Measurements from ENCODE around the gene TRIM58. TPM values are rescaled to one million over a fixed set of nuclear protein-coding genes. Genes with fewer than 3 reads are reported as not detected.

The TRIM58 gene
- total and polyA plus RNA-seq, 2 donors (not counting 1 experiment from before 2014, with no cell fraction given) = 0.50 to 3.5 TPM

DNA sequence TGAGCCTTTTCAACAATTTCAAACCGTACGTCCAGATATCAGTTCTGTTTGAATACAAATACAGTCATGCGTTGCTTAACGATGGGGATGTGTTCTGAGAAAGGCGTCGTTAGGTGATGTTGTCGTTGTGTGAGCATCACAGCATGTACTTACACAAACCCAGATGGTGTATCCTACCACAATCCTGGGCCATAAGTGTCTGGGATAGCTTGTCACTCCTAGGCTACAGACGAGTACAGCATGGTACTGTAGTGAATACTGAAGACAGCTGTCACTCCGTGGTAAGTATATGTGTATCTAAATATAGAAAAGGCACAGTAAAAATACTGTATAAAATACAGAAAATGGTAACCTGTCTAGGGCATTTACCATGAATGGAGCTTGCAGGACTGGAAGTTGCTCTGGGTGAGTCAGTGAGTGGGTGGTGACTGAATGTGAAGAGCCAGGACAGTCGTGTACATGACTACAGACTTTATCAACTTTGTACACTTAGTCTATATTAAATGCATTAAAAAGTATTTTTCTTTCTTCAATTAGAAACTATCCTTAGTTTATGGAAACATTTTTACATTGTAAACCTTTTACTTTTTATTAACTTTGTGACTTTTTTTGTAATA lies 27.9 kb downstream of the TRIM58 start:
- H3K9ac ChIP-seq (ENCODE audit: insufficient read depth, low read length) = no peak overlapping the region
- H2AFZ ChIP-seq (ENCODE audit: low read length) = no peak overlapping the region
- no peak overlapping the region for H3K27ac ChIP-seq (ENCODE audit: insufficient read depth, low read length)
- no peaks in the 10 kb centered on the region for H3K4me1 ChIP-seq (ENCODE audit: control insufficient read depth, extremely low read depth, insufficient read depth, low read length)
- H4K20me1 ChIP-seq (ENCODE audit: control insufficient read depth, extremely low read depth, insufficient read depth, low read length) = no peaks in the 10 kb centered on the region
- no peak for DNase-seq (ENCODE audit: low read depth in 2 of 2)
- TF ChIP-seq EZH2 (IDR thresholded peaks at IDR 0.05; ENCODE audit: low read length, missing control alignments) (no peak), CTCF (conservative IDR thresholded peaks at IDR 0.05 in 1 of 2, IDR thresholded peaks at IDR 0.05 in 1 of 2; ENCODE audit: low read depth in 1 of 2, low read length in 2 of 2) (no peak)
- H3K9me3 ChIP-seq (ENCODE audit: control insufficient read depth, insufficient read depth, low read depth, low read length) = no peaks in the 10 kb centered on the region
- H3K27me3 ChIP-seq (ENCODE audit: control insufficient read depth, insufficient read depth, low read length) = no peaks in the 10 kb centered on the region
- H3K4me2 ChIP-seq (ENCODE audit: extremely low read depth, insufficient read depth, low read length) = no peak overlapping the region
- H3K4me3 ChIP-seq (replicated peaks in 1 of 4; ENCODE audit: control extremely low read depth in 1 of 4, insufficient read depth in 1 of 4, low read depth in 3 of 4, low read length in 4 of 4) = no peak overlapping the region
- no peaks in the 10 kb centered on the region for H3K79me2 ChIP-seq (ENCODE audit: control insufficient read depth, insufficient read depth, low read length)
- H3K36me3 ChIP-seq (ENCODE audit: control insufficient read depth, insufficient read depth, low read length) = no peaks in the 10 kb centered on the region

GRCh38 chr1:247895163-247895637 lies 38.2 kb downstream of the TRIM58 start, which contains the start of gene OR2W3:
OR2W3 (plus strand) TSS chr1:247895587; CDS start chr1:247895587, 0 bp downstream.
- Histone ChIP-seq H3K79me2 (ENCODE audit: control insufficient read depth, insufficient read depth, low read length) (no peaks in the 10 kb centered on the region), H3K4me2 (ENCODE audit: extremely low read depth, insufficient read depth, low read length) (no peak within 1 kb of the TSS), H3K27me3 (ENCODE audit: control insufficient read depth, insufficient read depth, low read length) (no peaks in the 10 kb centered on the region), H3K4me1 (ENCODE audit: control insufficient read depth, extremely low read depth, insufficient read depth, low read length) (no peaks in the 10 kb centered on the region), H3K9me3 (ENCODE audit: control insufficient read depth, insufficient read depth, low read depth, low read length) (no peaks in the 10 kb centered on the region), H3K27ac (ENCODE audit: insufficient read depth, low read length) (no peak within 1 kb of the TSS), H4K20me1 (ENCODE audit: control insufficient read depth, extremely low read depth, insufficient read depth, low read length) (no peaks in the 10 kb centered on the region), H3K4me3 (replicated peaks in 1 of 4; ENCODE audit: control extremely low read depth in 1 of 4, insufficient read depth in 1 of 4, low read depth in 3 of 4, low read length in 4 of 4) (no peak within 1 kb of the TSS), H3K9ac (ENCODE audit: insufficient read depth, low read length) (no peak within 1 kb of the TSS), H2AFZ (ENCODE audit: low read length) (no peak within 1 kb of the TSS), H3K36me3 (ENCODE audit: control insufficient read depth, insufficient read depth, low read length) (no peaks in the 10 kb centered on the region)
- DNase-seq (ENCODE audit: low read depth in 2 of 2) = no peak
- TF ChIP-seq EZH2 (IDR thresholded peaks at IDR 0.05; ENCODE audit: low read length, missing control alignments) = no peak
- no peak for TF ChIP-seq CTCF (conservative IDR thresholded peaks at IDR 0.05 in 1 of 2, IDR thresholded peaks at IDR 0.05 in 1 of 2; ENCODE audit: low read depth in 1 of 2, low read length in 2 of 2)

- Histone ChIP-seq H4K20me1 (ENCODE audit: control insufficient read depth, extremely low read depth, insufficient read depth, low read length) (no peaks in the 10 kb centered on the region), H3K4me3 (replicated peaks in 1 of 4; ENCODE audit: control extremely low read depth in 1 of 4, insufficient read depth in 1 of 4, low read depth in 3 of 4, low read length in 4 of 4) (no peak overlapping the region), H3K4me2 (ENCODE audit: extremely low read depth, insufficient read depth, low read length) (no peak overlapping the region), H2AFZ (ENCODE audit: low read length) (no peak overlapping the region), H3K27ac (ENCODE audit: insufficient read depth, low read length) (no peak overlapping the region), H3K36me3 (ENCODE audit: control insufficient read depth, insufficient read depth, low read length) (no peaks in the 10 kb centered on the region), H3K4me1 (ENCODE audit: control insufficient read depth, extremely low read depth, insufficient read depth, low read length) (no peaks in the 10 kb centered on the region), H3K79me2 (ENCODE audit: control insufficient read depth, insufficient read depth, low read length) (no peaks in the 10 kb centered on the region), H3K27me3 (ENCODE audit: control insufficient read depth, insufficient read depth, low read length) (no peaks in the 10 kb centered on the region), H3K9me3 (ENCODE audit: control insufficient read depth, insufficient read depth, low read depth, low read length) (no peaks in the 10 kb centered on the region), H3K9ac (ENCODE audit: insufficient read depth, low read length) (no peak overlapping the region)
- TF ChIP-seq CTCF (conservative IDR thresholded peaks at IDR 0.05 in 1 of 2, IDR thresholded peaks at IDR 0.05 in 1 of 2; ENCODE audit: low read depth in 1 of 2, low read length in 2 of 2) (no peak), EZH2 (IDR thresholded peaks at IDR 0.05; ENCODE audit: low read length, missing control alignments) (no peak)
- DNase-seq (ENCODE audit: low read depth in 2 of 2) = no peak
Observed at GRCh38 chr1:247895976-247896375, 39.0 kb downstream of the TRIM58 start.
